GM12878 (cell line): ENCODE data around the gene SUSD6. TPM values are rescaled to one million over a fixed set of nuclear protein-coding genes. Genes with fewer than 3 reads are reported as not detected.

ENCODE experiments used
- BACH1 ChIP-seq: fragments of 450-650 bp; IDR thresholded peaks from 2 replicates; pipeline ENCODE4 v1.6.1; 2017; ENCODE audit warnings: mild to moderate bottlenecking, borderline replicate concordance
- CEBPZ ChIP-seq: fragments of 150-350 bp; IDR thresholded peaks from 2 replicates; pipeline ENCODE4 v1.6.1; 2016; ENCODE audit warnings: low read depth, low read length
- CREB1 ChIP-seq: IDR thresholded peaks from 2 replicates; pipeline ENCODE4 v1.6.1; 2012; ENCODE audit warnings: low read depth, mild to moderate bottlenecking, inconsistent platforms
- DPF2 ChIP-seq: fragments of 450-650 bp; IDR thresholded peaks from 2 replicates; pipeline ENCODE4 v1.6.1; 2017; ENCODE audit warnings: mild to moderate bottlenecking
- JUND ChIP-seq: IDR thresholded peaks from 2 replicates; pipeline ENCODE4 v1.6.1; 2012; ENCODE audit warnings: low read depth, mild to moderate bottlenecking, low read length, improper control_type of control experiment, moderate library complexity
- KLF5 ChIP-seq: fragments of 450-650 bp; IDR thresholded peaks from 2 replicates; pipeline ENCODE4 v1.6.1; 2014; ENCODE audit warnings: mild to moderate bottlenecking; ENCODE audit not compliant: partially characterized antibody
- LARP7 ChIP-seq: fragments of 450-650 bp; IDR thresholded peaks from 2 replicates; pipeline ENCODE4 v1.6.1; 2017; ENCODE audit warnings: mild to moderate bottlenecking
- MTA2 ChIP-seq: fragments of 450-650 bp; IDR thresholded peaks from 2 replicates; pipeline ENCODE4 v1.6.1; 2016; ENCODE audit warnings: low read depth, mild to moderate bottlenecking, moderate library complexity
- NR2F1 ChIP-seq: fragments of 450-650 bp; conservative IDR thresholded peaks from 2 replicates; pipeline ENCODE4 v1.6.1; 2017; ENCODE audit warnings: mild to moderate bottlenecking
- PML ChIP-seq: IDR thresholded peaks from 2 replicates; pipeline ENCODE4 v1.6.1; 2012; ENCODE audit warnings: low read length, inconsistent platforms
- POLR2AphosphoS2 ChIP-seq: IDR thresholded peaks from 2 replicates; pipeline ENCODE4 v1.6.1; 2011; ENCODE audit warnings: low read depth, mild to moderate bottlenecking, low read length, improper control_type of control experiment, moderate library complexity
- RAD21 ChIP-seq: IDR thresholded peaks from 2 replicates; pipeline ENCODE4 v1.6.1; 2011; ENCODE audit warnings: mild to moderate bottlenecking, low read depth, low read length, moderate library complexity; ENCODE audit not compliant: insufficient read depth
- SIN3A ChIP-seq: IDR thresholded peaks from 2 replicates; pipeline ENCODE4 v1.6.1; 2012; ENCODE audit warnings: low read depth, low read length, improper control_type of control experiment
- SREBF1 ChIP-seq: IDR thresholded peaks from 2 replicates; pipeline ENCODE4 v1.6.1; 2012; ENCODE audit warnings: mild to moderate bottlenecking, low read length
- SRF ChIP-seq, 2 experiments: IDR thresholded peaks; 2 replicates each; pipeline ENCODE4 v1.6.1; 2011; ENCODE audit warnings: low read depth in 2 of 2, low read length in 2 of 2, mild to moderate bottlenecking in 1 of 2, moderate library complexity in 1 of 2
- SUZ12 ChIP-seq: fragments of 200-600 bp; sonication (generic); IDR thresholded peaks from one replicate; pipeline ENCODE4 v1.6.1; 2018; ENCODE audit warnings: antibody characterized with exemption, mild to moderate bottlenecking; ENCODE audit not compliant: unreplicated experiment
- TAF1 ChIP-seq: IDR thresholded peaks from 2 replicates; pipeline ENCODE4 v1.6.1; 2011; ENCODE audit warnings: mild to moderate bottlenecking, low read depth, low read length, borderline replicate concordance
- TBL1XR1 ChIP-seq: IDR thresholded peaks from 2 replicates; pipeline ENCODE4 v1.6.1; 2012; ENCODE audit warnings: low read depth, low read length, improper control_type of control experiment
- ZBTB11 ChIP-seq: fragments of 450-650 bp; formaldehyde crosslinking; IDR thresholded peaks from 2 replicates; pipeline ENCODE4 v1.5.0; 2022; ENCODE audit warnings: mild to moderate bottlenecking, missing genetic modification characterization
- ZNF207 ChIP-seq: fragments of 450-650 bp; IDR thresholded peaks from 2 replicates; pipeline ENCODE4 v1.6.1; 2014; ENCODE audit warnings: antibody characterized with exemption, mild to moderate bottlenecking, borderline replicate concordance
- ZNF274 ChIP-seq: IDR thresholded peaks from one replicate; pipeline ENCODE4 v1.8.0; 2011; ENCODE audit not compliant: insufficient read length, insufficient read depth
- ZNF622 ChIP-seq: fragments of 450-650 bp; IDR thresholded peaks from 2 replicates; pipeline ENCODE4 v1.6.1; 2017; ENCODE audit warnings: mild to moderate bottlenecking, inconsistent platforms
- ZSCAN29 ChIP-seq: fragments of 450-650 bp; IDR thresholded peaks from 2 replicates; pipeline ENCODE4 v1.6.1; 2017; ENCODE audit warnings: mild to moderate bottlenecking, moderate library complexity
- polyA plus RNA-seq, 11 experiments: library from polyadenylated mRNA; depleted of rRNA in 4 of 11; unstranded in 6 of 11; stranded (reverse) in 5 of 11; fragments of >200 nt; fragmentation: Nextera tagmentation in 4 of 11; fragmentation: Illumina TruSeq in 1 of 11; extraction: Ambion mirVana in 4 of 11; extraction: Trizol in 1 of 11; gene quantifications; 1 replicate in 1 of 11; 2 replicates in 10 of 11; pipeline versions ENCODE4 v1.2.1 to v1.2.3, GENCODE V29; 2011 to 2016; ENCODE audit warnings: inconsistent platforms in 2 of 11, missing spikeins in 2 of 11, low read depth in 1 of 11
- total RNA-seq, 4 experiments: library from RNA; depleted of rRNA in 3 of 4; stranded (reverse); fragments of >200 nt in 3 of 4; fragmentation: Illumina TruSeq in 1 of 4; extraction: Trizol in 1 of 4; gene quantifications; 2 replicates each; pipeline versions ENCODE4 v1.2.1 to v1.2.3, GENCODE V29; 2013 to 2021
- TF ChIP-seq, protein P1 (sequence below), 3 experiments: IDR thresholded peaks in 2 of 3; conservative IDR thresholded peaks in 1 of 3; 2 replicates each; pipeline ENCODE4 v1.5.1; 2011; ENCODE audit warnings: low read depth in 3 of 3, low read length in 3 of 3, mild to moderate bottlenecking in 3 of 3, control low read depth in 2 of 3, moderate library complexity in 2 of 3, inconsistent platforms in 1 of 3, mixed read lengths in 1 of 3; ENCODE audit not compliant: control insufficient read depth in 2 of 3, insufficient read depth in 1 of 3; ENCODE audit errors: extremely low read depth in 1 of 3

SUSD6 gene
- total and polyA plus RNA-seq, 10 of the 15 experiments (the other 5 are each of a cell fraction or from before 2014, with no cell fraction given) = 6.6 to 39.8 (median 20.2) TPM

GRCh38 chr14:69726761-69727511 lies 115.5 kb downstream of the SUSD6 start (continued):
- TF ChIP-seq ZBTB11 (CRISPR knock-in tag) = no peak
- TF ChIP-seq TAF1 = no peak
- peak; percentile 60; the same call in 1 of the 2 replicates for TF ChIP-seq DPF2
- peak; percentile 55; the same call in 1 of the 2 replicates for TF ChIP-seq NR2F1
- TF ChIP-seq CREB1 = no peak
- TF ChIP-seq JUND = no peak
- TF ChIP-seq LARP7 = peak; percentile 92
- TF ChIP-seq RAD21 = peak; percentile 99
- 0 out of 4 replicates have a peak, but pooled peaks of 1 of the 2 experiments have one; percentile 2 for TF ChIP-seq SRF (IDR thresholded peaks at IDR 0.05; ENCODE audit: low read depth in 2 of 2, low read length in 2 of 2)
- TF ChIP-seq TBL1XR1 = 0 out of 2 replicates have a peak, but pooled peaks have one; percentile 30
- no peak for TF ChIP-seq MTA2
- no peak for TF ChIP-seq SUZ12
- no peak for TF ChIP-seq ZNF622
- TF ChIP-seq BACH1 = peak; percentile 59
- TF ChIP-seq KLF5 = peak; percentile 25
- no peak for TF ChIP-seq SIN3A
- 0 out of 2 replicates have a peak, but pooled peaks have one; percentile 41 for TF ChIP-seq ZNF207
- TF ChIP-seq SREBF1 = no peak
- no peak for TF ChIP-seq ZNF274
- no peak for TF ChIP-seq ZSCAN29
- TF ChIP-seq, protein P1, sequence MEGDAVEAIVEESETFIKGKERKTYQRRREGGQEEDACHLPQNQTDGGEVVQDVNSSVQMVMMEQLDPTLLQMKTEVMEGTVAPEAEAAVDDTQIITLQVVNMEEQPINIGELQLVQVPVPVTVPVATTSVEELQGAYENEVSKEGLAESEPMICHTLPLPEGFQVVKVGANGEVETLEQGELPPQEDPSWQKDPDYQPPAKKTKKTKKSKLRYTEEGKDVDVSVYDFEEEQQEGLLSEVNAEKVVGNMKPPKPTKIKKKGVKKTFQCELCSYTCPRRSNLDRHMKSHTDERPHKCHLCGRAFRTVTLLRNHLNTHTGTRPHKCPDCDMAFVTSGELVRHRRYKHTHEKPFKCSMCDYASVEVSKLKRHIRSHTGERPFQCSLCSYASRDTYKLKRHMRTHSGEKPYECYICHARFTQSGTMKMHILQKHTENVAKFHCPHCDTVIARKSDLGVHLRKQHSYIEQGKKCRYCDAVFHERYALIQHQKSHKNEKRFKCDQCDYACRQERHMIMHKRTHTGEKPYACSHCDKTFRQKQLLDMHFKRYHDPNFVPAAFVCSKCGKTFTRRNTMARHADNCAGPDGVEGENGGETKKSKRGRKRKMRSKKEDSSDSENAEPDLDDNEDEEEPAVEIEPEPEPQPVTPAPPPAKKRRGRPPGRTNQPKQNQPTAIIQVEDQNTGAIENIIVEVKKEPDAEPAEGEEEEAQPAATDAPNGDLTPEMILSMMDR (IDR thresholded peaks at IDR 0.05 in 2 of 3, conservative IDR thresholded peaks at IDR 0.05 in 1 of 3; ENCODE audit: control insufficient read depth in 2 of 3, extremely low read depth in 1 of 3, insufficient read depth in 1 of 3, low read depth in 3 of 3, low read length in 3 of 3) = peak; percentile 94 to 98 (median 96)
- no peak for TF ChIP-seq PML
- no peak for TF ChIP-seq POLR2AphosphoS2
- TF ChIP-seq CEBPZ = no peak
